ENCODE measurements around the gene PIP5K1B. TPM values are rescaled to one million over a fixed set of nuclear protein-coding genes. Genes with fewer than 3 reads are reported as not detected.

PIP5K1B gene
- total and polyA plus RNA-seq, 10 of the 15 experiments (the other 5 are each of a cell fraction or from before 2014, with no cell fraction given) = 6.8 to 16.3 (median 10.6) TPM

DNA sequence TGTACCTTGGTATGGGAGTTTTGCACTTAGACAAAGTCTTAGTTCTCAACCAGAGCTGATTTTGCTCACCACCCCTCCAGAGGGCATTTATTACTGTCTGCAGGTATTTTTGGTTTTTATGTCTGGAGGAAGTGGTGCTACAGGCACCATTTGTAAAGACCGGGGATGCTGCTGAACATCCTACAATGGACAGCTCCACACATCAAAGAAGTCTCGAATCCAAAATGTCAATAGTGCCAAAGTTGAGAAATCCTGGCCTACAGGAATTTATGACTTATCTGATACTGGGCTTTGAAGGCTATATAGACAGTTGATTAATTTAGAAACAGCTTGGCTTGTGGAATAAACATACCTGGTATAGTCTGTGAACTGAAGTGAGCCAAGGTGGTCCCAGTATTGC lies 137.5 kb downstream of the PIP5K1B start:
- DNase-seq (ENCODE audit: low read depth, low spot score) (no peak), ATAC-seq (no peak), FAIRE-seq (no peak)
- ChIA-PET SMC1A (ENCODE audit: uncharacterized antibody, unreplicated experiment) (no interaction called here), RAD21 (ENCODE audit: unreplicated experiment) (no interaction called here), POLR2A (no interaction called here), CTCF (interaction anchor here (0.6 kb wide), 2 partner anchors 31 to 80 kb away, joined by 4 read pairs; no protein-coding TSS in a partner anchor)
- H3K4me2 ChIP-seq (ENCODE audit: control insufficient read depth, insufficient read depth) = no peak overlapping the region
- no TSS peak for BruUV-seq (replicated peaks)
- intact Hi-C loops (cut with micrococcal nuclease; ENCODE audit: unreplicated experiment) = no loop called here
- no peak overlapping the region for H3K4me3 ChIP-seq
- H4K20me1 ChIP-seq (ENCODE audit: control insufficient read depth, insufficient read depth) = no peaks in the 10 kb centered on the region
- TF ChIP-seq STAT1 (conservative IDR thresholded peaks at IDR 0.05) (no peak), E4F1 (IDR thresholded peaks at IDR 0.05; ENCODE audit: borderline replicate concordance, partially characterized antibody) (no peak), KLF5 (IDR thresholded peaks at IDR 0.05; ENCODE audit: partially characterized antibody) (no peak)
- TF ChIP-seq, protein P1, sequence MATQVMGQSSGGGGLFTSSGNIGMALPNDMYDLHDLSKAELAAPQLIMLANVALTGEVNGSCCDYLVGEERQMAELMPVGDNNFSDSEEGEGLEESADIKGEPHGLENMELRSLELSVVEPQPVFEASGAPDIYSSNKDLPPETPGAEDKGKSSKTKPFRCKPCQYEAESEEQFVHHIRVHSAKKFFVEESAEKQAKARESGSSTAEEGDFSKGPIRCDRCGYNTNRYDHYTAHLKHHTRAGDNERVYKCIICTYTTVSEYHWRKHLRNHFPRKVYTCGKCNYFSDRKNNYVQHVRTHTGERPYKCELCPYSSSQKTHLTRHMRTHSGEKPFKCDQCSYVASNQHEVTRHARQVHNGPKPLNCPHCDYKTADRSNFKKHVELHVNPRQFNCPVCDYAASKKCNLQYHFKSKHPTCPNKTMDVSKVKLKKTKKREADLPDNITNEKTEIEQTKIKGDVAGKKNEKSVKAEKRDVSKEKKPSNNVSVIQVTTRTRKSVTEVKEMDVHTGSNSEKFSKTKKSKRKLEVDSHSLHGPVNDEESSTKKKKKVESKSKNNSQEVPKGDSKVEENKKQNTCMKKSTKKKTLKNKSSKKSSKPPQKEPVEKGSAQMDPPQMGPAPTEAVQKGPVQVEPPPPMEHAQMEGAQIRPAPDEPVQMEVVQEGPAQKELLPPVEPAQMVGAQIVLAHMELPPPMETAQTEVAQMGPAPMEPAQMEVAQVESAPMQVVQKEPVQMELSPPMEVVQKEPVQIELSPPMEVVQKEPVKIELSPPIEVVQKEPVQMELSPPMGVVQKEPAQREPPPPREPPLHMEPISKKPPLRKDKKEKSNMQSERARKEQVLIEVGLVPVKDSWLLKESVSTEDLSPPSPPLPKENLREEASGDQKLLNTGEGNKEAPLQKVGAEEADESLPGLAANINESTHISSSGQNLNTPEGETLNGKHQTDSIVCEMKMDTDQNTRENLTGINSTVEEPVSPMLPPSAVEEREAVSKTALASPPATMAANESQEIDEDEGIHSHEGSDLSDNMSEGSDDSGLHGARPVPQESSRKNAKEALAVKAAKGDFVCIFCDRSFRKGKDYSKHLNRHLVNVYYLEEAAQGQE (IDR thresholded peaks at IDR 0.05; ENCODE audit: low read depth, low read length) = peak; percentile 63
- peaks cover 16% of the 10 kb centered on the region for H3K4me1 ChIP-seq (ENCODE audit: control insufficient read depth, insufficient read depth, low read length)
- no peak overlapping the region for H3K27ac ChIP-seq (ENCODE audit: control insufficient read depth, insufficient read depth)
- H2AFZ ChIP-seq (ENCODE audit: control insufficient read depth, low read depth, low read length) = no peak overlapping the region
- H3K27me3 ChIP-seq (replicated peaks in 1 of 2; ENCODE audit: control insufficient read depth in 2 of 2, insufficient read depth in 2 of 2, low read length in 1 of 2) = no peaks in the 10 kb centered on the region
- H3K9me3 ChIP-seq (replicated peaks; ENCODE audit: control insufficient read depth, insufficient read depth, low read length) = no peaks in the 10 kb centered on the region
- no peaks in the 10 kb centered on the region for H3K79me2 ChIP-seq (ENCODE audit: control insufficient read depth, insufficient read depth, low read length)
- no peaks in the 10 kb centered on the region for H3K36me3 ChIP-seq (ENCODE audit: control insufficient read depth in 2 of 2, insufficient read depth in 2 of 2, low read length in 1 of 2)
- H3K9ac ChIP-seq (ENCODE audit: control insufficient read depth, insufficient read depth, low read length) = no peak overlapping the region
- 94% methylated on average over 2 of the region's 2 CpGs for whole genome bisulfite sequencing (ENCODE audit: insufficient coverage, insufficient replicate concordance, low lambda C conversion rate, missing lambda C conversion rate)
- in situ Hi-C loops (cut with MboI) = loop anchor here (5.0 kb wide), 1 partner anchor 260 kb away; no protein-coding TSS in a partner anchor
